ENCODE data around the gene CCDC88B. TPM values are rescaled to one million over a fixed set of nuclear protein-coding genes. Genes with fewer than 3 reads are reported as not detected.

The CCDC88B gene
- total RNA-seq, 2 donors from 2014 or later: 14.2 to 15.2 TPM

DNA sequence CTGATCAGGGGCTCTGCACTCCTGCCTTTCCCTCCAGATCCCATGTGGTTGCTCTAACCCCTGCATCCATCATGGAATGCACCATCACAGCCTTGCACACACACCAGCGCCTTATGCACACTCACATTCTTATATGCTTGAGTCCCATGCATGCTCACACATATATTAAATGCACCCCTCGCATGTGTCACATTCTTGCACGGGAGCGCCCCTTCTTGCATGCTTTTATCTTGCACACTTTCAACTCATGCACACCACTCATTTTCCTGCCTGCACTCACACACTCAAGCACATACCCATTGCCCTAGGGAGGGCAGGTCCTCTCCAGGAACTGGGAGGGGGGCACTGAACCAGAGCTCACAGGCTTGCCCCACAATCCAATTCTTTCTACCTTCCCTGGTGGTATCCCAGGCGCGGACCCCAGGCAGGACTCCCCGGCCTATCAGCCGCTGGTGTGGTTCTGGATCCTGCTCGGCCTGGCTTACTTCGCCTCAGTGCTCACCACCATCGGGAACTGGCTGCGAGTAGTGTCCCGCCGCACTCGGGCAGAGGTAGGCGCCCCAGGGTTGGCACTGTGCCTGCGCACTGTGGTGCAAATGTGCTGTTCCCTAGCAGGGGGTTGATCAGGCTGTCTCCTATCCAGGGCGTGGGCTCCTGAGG lies 42.2 kb upstream of the CCDC88B start:
- H3K4me3 ChIP-seq (ENCODE audit: low read length): no peak overlapping the region
- no peaks in the 10 kb centered on the region for H3K9me3 Mint-ChIP-seq
- no peak for DNase-seq

GRCh38 chr11:64298966-64299846 lies 40.8 kb upstream of the CCDC88B start:
- H3K4me1 Mint-ChIP-seq: peaks cover 1% of the 10 kb centered on the region
- peak overlapping the region; percentile 44 for H3K4me3 Mint-ChIP-seq
- H3K27me3 Mint-ChIP-seq (ENCODE audit: insufficient read depth): peaks cover 83% of the 10 kb centered on the region
- Histone ChIP-seq H3K9ac (ENCODE audit: extremely low read depth, low read length, poor library complexity, severe bottlenecking) (no peak overlapping the region), H3K4me1 (ENCODE audit: control insufficient read depth, insufficient read depth, low read length) (no peaks in the 10 kb centered on the region), H3K27me3 (ENCODE audit: control insufficient read depth, insufficient read depth, low read length, poor library complexity, severe bottlenecking) (peaks cover 85% of the 10 kb centered on the region), H3K9me3 (ENCODE audit: control insufficient read depth, low read length) (no peaks in the 10 kb centered on the region), H3K27ac (ENCODE audit: low read depth, low read length) (no peak overlapping the region), H3K4me3 (ENCODE audit: low read length) (no peak overlapping the region), H3K36me3 (ENCODE audit: control insufficient read depth, insufficient read depth, low read length) (no peaks in the 10 kb centered on the region)
- WGBS, 2 experiments (ENCODE audit: insufficient coverage in 1 of 2, insufficient read length in 1 of 2): 10 to 13% methylated on average over 54 to 59 of the region's 60 CpGs
- H3K36me3 Mint-ChIP-seq (ENCODE audit: low read depth): no peaks in the 10 kb centered on the region
- no peak overlapping the region for H3K27ac Mint-ChIP-seq
- no peak for DNase-seq
- no peaks in the 10 kb centered on the region for H3K9me3 Mint-ChIP-seq
- TF ChIP-seq, protein P1, sequence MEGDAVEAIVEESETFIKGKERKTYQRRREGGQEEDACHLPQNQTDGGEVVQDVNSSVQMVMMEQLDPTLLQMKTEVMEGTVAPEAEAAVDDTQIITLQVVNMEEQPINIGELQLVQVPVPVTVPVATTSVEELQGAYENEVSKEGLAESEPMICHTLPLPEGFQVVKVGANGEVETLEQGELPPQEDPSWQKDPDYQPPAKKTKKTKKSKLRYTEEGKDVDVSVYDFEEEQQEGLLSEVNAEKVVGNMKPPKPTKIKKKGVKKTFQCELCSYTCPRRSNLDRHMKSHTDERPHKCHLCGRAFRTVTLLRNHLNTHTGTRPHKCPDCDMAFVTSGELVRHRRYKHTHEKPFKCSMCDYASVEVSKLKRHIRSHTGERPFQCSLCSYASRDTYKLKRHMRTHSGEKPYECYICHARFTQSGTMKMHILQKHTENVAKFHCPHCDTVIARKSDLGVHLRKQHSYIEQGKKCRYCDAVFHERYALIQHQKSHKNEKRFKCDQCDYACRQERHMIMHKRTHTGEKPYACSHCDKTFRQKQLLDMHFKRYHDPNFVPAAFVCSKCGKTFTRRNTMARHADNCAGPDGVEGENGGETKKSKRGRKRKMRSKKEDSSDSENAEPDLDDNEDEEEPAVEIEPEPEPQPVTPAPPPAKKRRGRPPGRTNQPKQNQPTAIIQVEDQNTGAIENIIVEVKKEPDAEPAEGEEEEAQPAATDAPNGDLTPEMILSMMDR (conservative IDR thresholded peaks at IDR 0.05): no peak

More for the DNA sequence above, 42.2 kb upstream of the CCDC88B start:
- Histone ChIP-seq H3K27ac (ENCODE audit: low read depth, low read length) (no peak overlapping the region), H3K9me3 (ENCODE audit: control insufficient read depth, low read length) (no peaks in the 10 kb centered on the region), H3K36me3 (ENCODE audit: control insufficient read depth, insufficient read depth, low read length) (no peaks in the 10 kb centered on the region), H3K27me3 (ENCODE audit: control insufficient read depth, insufficient read depth, low read length, poor library complexity, severe bottlenecking) (peaks cover 92% of the 10 kb centered on the region), H3K9ac (ENCODE audit: extremely low read depth, low read length, poor library complexity, severe bottlenecking) (no peak overlapping the region), H3K4me1 (ENCODE audit: control insufficient read depth, insufficient read depth, low read length) (no peaks in the 10 kb centered on the region)
- Mint-ChIP-seq H3K27me3 (ENCODE audit: insufficient read depth) (peaks cover 94% of the 10 kb centered on the region), H3K36me3 (ENCODE audit: low read depth) (no peaks in the 10 kb centered on the region), H3K4me3 (no peak overlapping the region), H3K27ac (no peak overlapping the region), H3K4me1 (no peaks in the 10 kb centered on the region)
- WGBS, 2 experiments (ENCODE audit: insufficient coverage in 1 of 2, insufficient read length in 1 of 2): 74 to 77% methylated on average over 16 to 18 of the region's 18 CpGs
- TF ChIP-seq, protein P1 (conservative IDR thresholded peaks at IDR 0.05): no peak

- Mint-ChIP-seq H3K27me3 (ENCODE audit: insufficient read depth) (peaks cover 75% of the 10 kb centered on the region), H3K4me3 (peak within 1 kb of the TSS; percentile 44), H3K4me1 (peaks cover 2% of the 10 kb centered on the region), H3K9me3 (no peaks in the 10 kb centered on the region), H3K36me3 (ENCODE audit: low read depth) (no peaks in the 10 kb centered on the region), H3K27ac (no peak within 1 kb of the TSS)
- TF ChIP-seq, protein P1 (conservative IDR thresholded peaks at IDR 0.05): no peak
- Histone ChIP-seq H3K4me1 (ENCODE audit: control insufficient read depth, insufficient read depth, low read length) (no peaks in the 10 kb centered on the region), H3K36me3 (ENCODE audit: control insufficient read depth, insufficient read depth, low read length) (no peaks in the 10 kb centered on the region), H3K9ac (ENCODE audit: extremely low read depth, low read length, poor library complexity, severe bottlenecking) (no peak within 1 kb of the TSS), H3K27ac (ENCODE audit: low read depth, low read length) (no peak within 1 kb of the TSS), H3K9me3 (ENCODE audit: control insufficient read depth, low read length) (no peaks in the 10 kb centered on the region), H3K27me3 (ENCODE audit: control insufficient read depth, insufficient read depth, low read length, poor library complexity, severe bottlenecking) (peaks cover 76% of the 10 kb centered on the region), H3K4me3 (ENCODE audit: low read length) (peak within 1 kb of the TSS; percentile 30)
- WGBS, 2 experiments (ENCODE audit: insufficient coverage in 1 of 2, insufficient read length in 1 of 2): 11 to 15% methylated on average over 28 to 54 of the region's 54 CpGs
- DNase-seq: peak; percentile 74
Measured at GRCh38 chr11:64299847-64300648, 40.0 kb upstream of the CCDC88B start, which contains the start of gene CATSPERZ. Gene CATSPERZ, plus strand, starts transcription at chr11:64300358. Its CDS starts 53 bp downstream, at chr11:64300411.

All from endodermal cell (in vitro differentiated cells).